HL-60 (cell line): ENCODE results near the gene ESD.
"Not testable (repeated sequence)": the region's sequence is repeated elsewhere in the genome, so short reads cannot be mapped to it uniquely, and the experiment has no call there.

ENCODE experiments used
- DNase-seq, 2 experiments: peaks; one replicate each; pipeline ENCODE4 v3.0.0-alpha.2; 2010 to 2020; ENCODE audit warnings: low read depth in 1 of 2, low spot score in 1 of 2
- H3K27ac ChIP-seq: fragments of 250-450 bp; sonication (Bioruptor Pico); replicated peaks from 2 replicates; pipeline ENCODE4 v1.5.1; 2020; ENCODE audit warnings: mild to moderate bottlenecking, moderate library complexity
- H3K27me3 ChIP-seq: fragments of 250-450 bp; sonication (Bioruptor Pico); 2 replicates; pipeline ENCODE4 v1.5.1; 2021; ENCODE audit warnings: mild to moderate bottlenecking, moderate library complexity; ENCODE audit not compliant: insufficient read depth, poor library complexity, severe bottlenecking
- H3K4me3 ChIP-seq: replicated peaks from 2 replicates; pipeline ENCODE4 v1.5.1; 2011; ENCODE audit warnings: mild to moderate bottlenecking, control low read depth, low read length; ENCODE audit not compliant: insufficient read depth
- CTCF ChIP-seq: IDR thresholded peaks from one replicate; pipeline ENCODE4 v1.5.1; 2011; ENCODE audit warnings: low read length, control low read depth, inconsistent platforms; ENCODE audit not compliant: insufficient read depth
- GABPA ChIP-seq: IDR thresholded peaks from 2 replicates; pipeline ENCODE4 v1.6.1; 2012; ENCODE audit warnings: low read depth
- POLR2AphosphoS5 ChIP-seq: IDR thresholded peaks from 2 replicates; pipeline ENCODE4 v1.6.1; 2012; ENCODE audit warnings: low read depth
- REST ChIP-seq: IDR thresholded peaks from 2 replicates; pipeline ENCODE4 v1.6.1; 2012; ENCODE audit warnings: low read depth; ENCODE audit not compliant: insufficient replicate concordance
- SPI1 ChIP-seq: IDR thresholded peaks from 2 replicates; pipeline ENCODE4 v1.6.1; 2012; ENCODE audit warnings: low read depth, mild to moderate bottlenecking, borderline replicate concordance

ESD gene

GRCh38 chr13:46773541-46773940, 23.4 kb downstream of the ESD start:
- no peaks in the 10 kb centered on the region for H3K27me3 ChIP-seq
- TF ChIP-seq CTCF = no peak
- TF ChIP-seq GABPA = no peak
- no peak for TF ChIP-seq SPI1
- TF ChIP-seq REST = no peak
- TF ChIP-seq POLR2AphosphoS5 = no peak
- no peak overlapping the region for H3K4me3 ChIP-seq
- no peak overlapping the region for H3K27ac ChIP-seq
- DNase-seq = no peak

- Histone ChIP-seq H3K27me3 (no peaks in the 10 kb centered on the region), H3K4me3 (no peak overlapping the region), H3K27ac (no peak overlapping the region)
- DNase-seq = no peak
- TF ChIP-seq SPI1 (no peak), GABPA (no peak)
These were observed 25.3 kb downstream of the ESD start for GRCh38 chr13:46771693-46772092.

GRCh38 chr13:46769925-46770324, 27.0 kb downstream of the ESD start:
- not testable (repeated sequence) for DNase-seq, H3K27me3 ChIP-seq, H3K4me3 ChIP-seq, H3K27ac ChIP-seq

GRCh38 chr13:46761866-46762265, 35.1 kb downstream of the ESD start:
- H3K4me3 ChIP-seq = no peak overlapping the region
- no peak overlapping the region for H3K27ac ChIP-seq
- no peak for DNase-seq
- H3K27me3 ChIP-seq = no peaks in the 10 kb centered on the region
- TF ChIP-seq CTCF (no peak), SPI1 (no peak)

DNA sequence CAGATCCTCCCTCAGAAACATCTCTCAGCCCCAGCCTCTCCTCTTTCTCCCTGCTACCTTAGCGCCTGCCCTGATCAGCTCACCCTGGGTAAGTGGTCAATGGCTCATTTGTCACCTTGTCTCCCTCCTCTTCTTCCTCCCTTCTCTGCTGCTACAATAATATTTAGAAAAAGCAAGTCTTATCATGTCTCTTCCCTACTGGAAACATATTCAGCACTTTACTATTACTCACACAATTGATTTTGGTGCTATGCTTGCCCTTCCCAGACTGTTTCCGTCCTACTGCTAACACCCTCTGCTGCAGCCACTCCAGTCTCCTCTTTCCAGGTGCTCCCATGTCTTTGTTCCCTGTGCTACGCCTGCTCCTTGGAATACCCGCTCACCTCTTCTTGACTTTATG, 35.8 kb downstream of the ESD start:
- DNase-seq = no peak
- no peak overlapping the region for H3K27ac ChIP-seq
- no peaks in the 10 kb centered on the region for H3K27me3 ChIP-seq
- H3K4me3 ChIP-seq = no peak overlapping the region
- TF ChIP-seq POLR2AphosphoS5 = no peak
- TF ChIP-seq SPI1 = no peak
- no peak for TF ChIP-seq REST
- TF ChIP-seq GABPA = no peak
- TF ChIP-seq CTCF = no peak
